ENCODE results near the gene SEMA6B. TPM values are rescaled to one million over a fixed set of nuclear protein-coding genes. Genes with fewer than 3 reads are reported as not detected.
A peak's percentile ranks its signal among the peaks of the same experiment; 100 is the strongest.

Gene SEMA6B
- total and polyA plus RNA-seq, 2 of the 4 experiments (the other 2 are of a cell fraction), result 0.18 to 0.72 TPM

GRCh38 chr19:4555657-4556561 is 3.6 kb downstream of the SEMA6B start:
- Histone ChIP-seq H3K4me2 (ENCODE audit: low read depth, low read length) (no peak overlapping the region), H2AFZ (replicated peaks; ENCODE audit: low read length, poor library complexity) (peak overlapping the region; percentile 11), H2BK5ac (ENCODE audit: low read depth, low read length, poor library complexity, severe bottlenecking) (no peak overlapping the region), H3K4me3 (ENCODE audit: insufficient read depth, low read depth, low read length) (no peak overlapping the region), H4K20me1 (ENCODE audit: insufficient read depth, low read length) (no peaks in the 10 kb centered on the region), H3K23ac (ENCODE audit: low read depth, low read length) (no peak overlapping the region), H3K56ac (ENCODE audit: extremely low read depth, insufficient read depth, low read length) (no peak overlapping the region), H3K4me1 (ENCODE audit: control insufficient read depth, insufficient read depth, low read length) (no peaks in the 10 kb centered on the region), H4K91ac (ENCODE audit: insufficient read depth, low read depth, low read length) (no peak overlapping the region), H3K79me1 (ENCODE audit: low read depth in 1 of 2, low read length in 2 of 2) (no peaks in the 10 kb centered on the region), H2AK9ac (replicated peaks; ENCODE audit: low read depth, low read length, poor library complexity) (no peak overlapping the region), H2BK15ac (ENCODE audit: low read depth, low read length) (no peak overlapping the region), H3K4ac (ENCODE audit: low read depth, low read length) (no peak overlapping the region), H4K5ac (ENCODE audit: low read depth, low read length) (no peak overlapping the region), H3K14ac (replicated peaks; ENCODE audit: low read depth, low read length) (no peak overlapping the region), H3K9me1 (ENCODE audit: insufficient read depth, low read length) (no peaks in the 10 kb centered on the region), H4K8ac (ENCODE audit: low read depth in 2 of 2, low read length in 2 of 2) (no peak overlapping the region), H3K9ac (ENCODE audit: low read depth, low read length) (no peak overlapping the region), H3K27me3 (ENCODE audit: control insufficient read depth, insufficient read depth, low read length) (no peaks in the 10 kb centered on the region; the same call in 1 of the 2 replicates), H2BK120ac (ENCODE audit: low read depth, low read length) (no peak overlapping the region), H3K18ac (ENCODE audit: low read depth, low read length) (no peak overlapping the region), H2AK5ac (ENCODE audit: low read depth, low read length) (no peak overlapping the region), H3K27ac (ENCODE audit: insufficient read depth, low read length) (no peak overlapping the region), H2BK20ac (ENCODE audit: low read depth, low read length) (no peak overlapping the region), H3K36me3 (ENCODE audit: control insufficient read depth, insufficient read depth, low read length) (no peaks in the 10 kb centered on the region), H3K9me3 (ENCODE audit: control insufficient read depth, insufficient read depth, low read length) (no peaks in the 10 kb centered on the region)
- dilution Hi-C loops (cut with HindIII; ENCODE audit: low sequenced_read_pairs, unreplicated experiment) (no loop called here), in situ Hi-C loops (cut with MboI; ENCODE audit: low sequenced_read_pairs) (no loop called here), intact Hi-C loops (cut with micrococcal nuclease) (no loop called here)
- no peak for ATAC-seq (ENCODE audit: low read depth)
- CTCF ChIA-PET, result no interaction called here
- POLR2A ChIA-PET (ENCODE audit: unreplicated experiment), result no interaction called here
- no peak for DNase-seq
- WGBS, 2 experiments (ENCODE audit: extremely low coverage in 2 of 2, insufficient read length in 1 of 2), result 81% methylated on average over 22 of the region's 43 CpGs; no CpG with 5 or more reads in 1 of the 2 experiments
- BruUV-seq (replicated peaks), result no TSS peak
- TF ChIP-seq SMC3 (IDR thresholded peaks at IDR 0.05; ENCODE audit: low read depth, low read length) (no peak), CEBPB (IDR thresholded peaks at IDR 0.05; ENCODE audit: low read depth, low read length) (no peak), MAZ (IDR thresholded peaks at IDR 0.05; ENCODE audit: borderline replicate concordance, low read depth, low read length) (no peak), POLR2A (IDR thresholded peaks at IDR 0.05; ENCODE audit: low read depth, low read length) (no peak), RCOR1 (IDR thresholded peaks at IDR 0.05; ENCODE audit: insufficient replicate concordance, low read length) (no peak), USF2 (IDR thresholded peaks at IDR 0.05; ENCODE audit: low read depth, low read length) (no peak), RAD21 (IDR thresholded peaks at IDR 0.05; ENCODE audit: low read length) (no peak), MXI1 (IDR thresholded peaks at IDR 0.05; ENCODE audit: borderline replicate concordance, low read depth, low read length) (no peak), BHLHE40 (IDR thresholded peaks at IDR 0.05; ENCODE audit: low read depth, low read length) (no peak), RFX5 (IDR thresholded peaks at IDR 0.05; ENCODE audit: low read depth, low read length) (no peak), NFE2L2 (IDR thresholded peaks at IDR 0.05; ENCODE audit: low read depth, low read length) (no peak), FOS (IDR thresholded peaks at IDR 0.05; ENCODE audit: low read depth, low read length) (no peak), ELK1 (IDR thresholded peaks at IDR 0.05; ENCODE audit: borderline replicate concordance, low read depth, low read length) (no peak), MAFK (IDR thresholded peaks at IDR 0.05; ENCODE audit: low read depth, low read length) (no peak), CTCF (conservative IDR thresholded peaks at IDR 0.05; ENCODE audit: low read depth, low read length) (no peak)
